ENCODE results near the gene MUS81.

MUS81 gene

GRCh38 chr11:65850217-65851082 lies 9.8 kb upstream of the MUS81 start:
- H3K4me3 ChIP-seq (ENCODE audit: low read depth, low read length): no peak overlapping the region
- TF ChIP-seq, protein P1, sequence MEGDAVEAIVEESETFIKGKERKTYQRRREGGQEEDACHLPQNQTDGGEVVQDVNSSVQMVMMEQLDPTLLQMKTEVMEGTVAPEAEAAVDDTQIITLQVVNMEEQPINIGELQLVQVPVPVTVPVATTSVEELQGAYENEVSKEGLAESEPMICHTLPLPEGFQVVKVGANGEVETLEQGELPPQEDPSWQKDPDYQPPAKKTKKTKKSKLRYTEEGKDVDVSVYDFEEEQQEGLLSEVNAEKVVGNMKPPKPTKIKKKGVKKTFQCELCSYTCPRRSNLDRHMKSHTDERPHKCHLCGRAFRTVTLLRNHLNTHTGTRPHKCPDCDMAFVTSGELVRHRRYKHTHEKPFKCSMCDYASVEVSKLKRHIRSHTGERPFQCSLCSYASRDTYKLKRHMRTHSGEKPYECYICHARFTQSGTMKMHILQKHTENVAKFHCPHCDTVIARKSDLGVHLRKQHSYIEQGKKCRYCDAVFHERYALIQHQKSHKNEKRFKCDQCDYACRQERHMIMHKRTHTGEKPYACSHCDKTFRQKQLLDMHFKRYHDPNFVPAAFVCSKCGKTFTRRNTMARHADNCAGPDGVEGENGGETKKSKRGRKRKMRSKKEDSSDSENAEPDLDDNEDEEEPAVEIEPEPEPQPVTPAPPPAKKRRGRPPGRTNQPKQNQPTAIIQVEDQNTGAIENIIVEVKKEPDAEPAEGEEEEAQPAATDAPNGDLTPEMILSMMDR (IDR thresholded peaks at IDR 0.05; ENCODE audit: low read depth, low read length): no peak

- H3K4me3 ChIP-seq (ENCODE audit: low read depth, low read length): no peak overlapping the region
- TF ChIP-seq, protein P1 (IDR thresholded peaks at IDR 0.05; ENCODE audit: low read depth, low read length): peak; percentile 58
Measured at GRCh38 chr11:65851083-65851579, 9.1 kb upstream of the MUS81 start.

DNA sequence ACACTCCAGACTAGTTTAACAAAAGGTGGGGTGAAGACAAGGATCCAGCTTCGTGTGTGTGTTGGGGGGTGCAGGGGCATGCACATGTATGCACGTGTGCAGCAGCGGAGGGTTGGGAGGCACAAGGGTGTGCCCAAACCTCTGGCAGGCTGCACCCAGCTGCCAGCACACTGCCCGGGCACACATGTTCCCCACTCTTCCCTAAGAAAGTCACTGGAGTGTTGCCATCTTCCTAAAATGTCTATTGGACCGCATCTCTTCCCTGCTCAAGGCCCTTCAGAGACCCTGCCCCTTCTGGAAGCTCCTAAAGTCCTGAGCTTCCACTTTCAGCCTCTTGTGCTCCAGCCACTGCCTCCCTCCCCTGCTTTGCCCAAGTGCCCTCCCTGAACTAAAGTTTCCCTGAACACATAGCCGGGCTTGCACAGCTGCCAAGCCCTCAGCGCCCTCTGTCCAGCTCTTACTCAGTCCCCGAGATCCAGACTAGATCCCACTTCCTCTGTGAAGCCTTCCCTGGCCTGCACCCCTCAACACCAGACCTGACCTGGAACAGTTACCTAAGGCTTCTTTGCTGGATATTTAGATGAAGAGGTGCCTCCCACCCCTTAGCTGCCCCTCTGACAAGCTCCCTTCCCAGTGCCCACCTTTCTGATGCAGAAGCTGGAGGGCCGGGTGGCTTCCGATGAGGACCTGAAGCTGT lies 8.3 kb upstream of the MUS81 start:
- TF ChIP-seq, protein P1 (IDR thresholded peaks at IDR 0.05; ENCODE audit: low read depth, low read length): no peak

DNA sequence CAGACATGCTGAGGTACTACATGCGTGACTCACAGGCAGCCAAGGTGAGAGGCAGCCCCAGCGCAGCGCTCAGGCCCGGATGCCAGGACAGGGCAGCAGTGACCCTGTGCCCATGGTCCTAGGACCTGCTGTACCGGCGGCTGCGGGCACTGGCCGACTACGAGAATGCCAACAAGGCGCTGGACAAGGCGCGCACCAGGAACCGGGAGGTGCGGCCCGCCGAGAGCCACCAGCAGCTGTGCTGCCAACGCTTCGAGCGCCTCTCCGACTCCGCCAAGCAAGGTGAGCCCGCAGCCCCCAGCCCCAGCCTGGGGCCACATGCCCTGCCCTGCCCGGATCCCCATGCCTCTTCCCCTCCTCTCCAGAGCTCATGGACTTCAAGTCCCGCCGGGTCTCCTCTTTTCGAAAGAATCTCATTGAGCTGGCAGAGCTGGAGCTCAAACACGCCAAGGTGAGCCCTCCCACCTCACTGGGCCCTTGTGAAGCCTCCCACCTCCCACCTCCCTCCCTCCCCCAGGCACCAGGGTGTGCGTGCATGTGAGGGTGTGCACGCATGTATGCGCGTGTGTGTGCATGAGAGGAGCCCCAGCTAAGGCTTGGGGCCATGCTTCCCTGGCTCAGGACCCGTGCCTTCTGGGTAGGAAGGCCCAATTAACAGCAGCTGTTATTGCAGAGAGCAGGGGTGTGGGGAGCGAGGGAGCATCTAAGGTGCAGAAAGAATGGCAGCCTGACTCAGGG lies 7.6 kb upstream of the MUS81 start:
- TF ChIP-seq, protein P1 (IDR thresholded peaks at IDR 0.05; ENCODE audit: low read depth, low read length): no peak
- no peak overlapping the region for H3K4me3 ChIP-seq (ENCODE audit: low read depth, low read length)

More for the DNA sequence above, 8.3 kb upstream of the MUS81 start:
- H3K4me3 ChIP-seq (ENCODE audit: low read depth, low read length): no peak overlapping the region

GRCh38 chr11:65853246-65853979 lies 6.8 kb upstream of the MUS81 start:
- TF ChIP-seq, protein P1 (IDR thresholded peaks at IDR 0.05; ENCODE audit: low read depth, low read length): no peak
- no peak overlapping the region for H3K4me3 ChIP-seq (ENCODE audit: low read depth, low read length)

GRCh38 chr11:65854161-65854592 lies 6.1 kb upstream of the MUS81 start:
- TF ChIP-seq, protein P1 (IDR thresholded peaks at IDR 0.05; ENCODE audit: low read depth, low read length): no peak
- H3K4me3 ChIP-seq (ENCODE audit: low read depth, low read length): no peak overlapping the region
